RWPE2 (cell line): ENCODE measurements around the gene ANKS1B.

Experiments used
- ATAC-seq: fragments of 200-7000 bp; cut with Tn5 transposase; 3 replicates; pipeline ENCODE4 v1.9.1; 2021; ENCODE audit warnings: low read depth
- DNase-seq: peaks from one replicate; pipeline ENCODE4 v3.0.0-alpha.2; 2020; ENCODE audit warnings: low spot score
- H3K27ac ChIP-seq: fragments of 450-650 bp; 2 replicates; pipeline ENCODE4 v1.5.1; 2017; ENCODE audit warnings: mild to moderate bottlenecking; ENCODE audit not compliant: poor library complexity, severe bottlenecking
- H3K27me3 ChIP-seq: fragments of 250-450 bp; sonication (Bioruptor Pico); 2 replicates; pipeline ENCODE4 v1.5.1; 2021; ENCODE audit warnings: mild to moderate bottlenecking, moderate library complexity; ENCODE audit not compliant: insufficient read depth, poor library complexity, severe bottlenecking
- H3K36me3 ChIP-seq: fragments of 250-450 bp; sonication (Bioruptor Pico); 2 replicates; pipeline ENCODE4 v1.5.1; 2020; ENCODE audit warnings: low read depth, mild to moderate bottlenecking, moderate library complexity
- H3K4me1 ChIP-seq: fragments of 250-450 bp; sonication (Bioruptor Pico); 2 replicates; pipeline ENCODE4 v1.5.1; 2021; ENCODE audit warnings: mild to moderate bottlenecking, moderate library complexity; ENCODE audit not compliant: insufficient read depth, poor library complexity, severe bottlenecking
- H3K4me3 ChIP-seq: fragments of 250-450 bp; sonication (Bioruptor Pico); 2 replicates; pipeline ENCODE4 v1.5.1; 2021; ENCODE audit warnings: mild to moderate bottlenecking, moderate library complexity; ENCODE audit not compliant: severe bottlenecking
- H3K9me3 ChIP-seq: fragments of 250-450 bp; sonication (Bioruptor Pico); 2 replicates; pipeline ENCODE4 v1.5.1; 2021; ENCODE audit warnings: mild to moderate bottlenecking, moderate library complexity; ENCODE audit not compliant: severe bottlenecking
- CTCF ChIP-seq: fragments of 450-650 bp; IDR thresholded peaks from one replicate; pipeline ENCODE4 v1.5.1; 2017; ENCODE audit warnings: mild to moderate bottlenecking, moderate library complexity; ENCODE audit not compliant: poor library complexity, severe bottlenecking

Gene ANKS1B

GRCh38 chr12:98819821-98820404 lies 1164.8 kb downstream of the ANKS1B start:
- Histone ChIP-seq H3K36me3 (no peaks in the 10 kb centered on the region), H3K4me3 (no peak overlapping the region), H3K27ac (no peak overlapping the region), H3K9me3 (no peaks in the 10 kb centered on the region), H3K27me3 (no peaks in the 10 kb centered on the region), H3K4me1 (no peaks in the 10 kb centered on the region)
- ATAC-seq (no peak), DNase-seq (no peak)
- TF ChIP-seq CTCF, result no peak

GRCh38 chr12:98819071-98819470 lies 1165.7 kb downstream of the ANKS1B start:
- Histone ChIP-seq H3K27ac (no peak overlapping the region), H3K9me3 (no peaks in the 10 kb centered on the region), H3K4me1 (no peaks in the 10 kb centered on the region), H3K4me3 (no peak overlapping the region), H3K27me3 (no peaks in the 10 kb centered on the region), H3K36me3 (no peaks in the 10 kb centered on the region)
- ATAC-seq (no peak), DNase-seq (no peak)
- no peak for TF ChIP-seq CTCF

- Histone ChIP-seq H3K27ac (no peak overlapping the region), H3K4me1 (no peaks in the 10 kb centered on the region), H3K27me3 (no peaks in the 10 kb centered on the region), H3K9me3 (no peaks in the 10 kb centered on the region), H3K36me3 (no peaks in the 10 kb centered on the region), H3K4me3 (no peak overlapping the region)
- ATAC-seq (no peak), DNase-seq (no peak)
- TF ChIP-seq CTCF, result no peak
Observed at GRCh38 chr12:98818239-98818638, 1166.5 kb downstream of the ANKS1B start.

- H3K27me3 ChIP-seq, result no peaks in the 10 kb centered on the region
- no peaks in the 10 kb centered on the region for H3K36me3 ChIP-seq
- no peaks in the 10 kb centered on the region for H3K9me3 ChIP-seq
- DNase-seq, result no peak
- no peak overlapping the region for H3K27ac ChIP-seq
- no peaks in the 10 kb centered on the region for H3K4me1 ChIP-seq
- no peak for ATAC-seq
- H3K4me3 ChIP-seq, result no peak overlapping the region
- TF ChIP-seq CTCF, result no peak
Observed at GRCh38 chr12:98817742-98818141, 1167.0 kb downstream of the ANKS1B start.

GRCh38 chr12:98816720-98817119 lies 1168.0 kb downstream of the ANKS1B start:
- TF ChIP-seq CTCF, result no peak
- Histone ChIP-seq H3K9me3 (no peaks in the 10 kb centered on the region), H3K36me3 (no peaks in the 10 kb centered on the region), H3K4me1 (no peaks in the 10 kb centered on the region), H3K27ac (no peak overlapping the region), H3K27me3 (no peaks in the 10 kb centered on the region), H3K4me3 (no peak overlapping the region)
- ATAC-seq, result no peak
- no peak for DNase-seq
